Measurements from ENCODE around the gene MMP11.

Gene MMP11

GRCh38 chr22:23832226-23833016 is 59.8 kb downstream of the MMP11 start:
- FAIRE-seq, result no peak

GRCh38 chr22:23833017-23833751 is 60.5 kb downstream of the MMP11 start:
- FAIRE-seq, result no peak

Data from endometrium (tissue), 2 donors.